Cortex of kidney (tissue), 1 donor: Measurements from ENCODE around the gene LIN28A.
"Not testable (repeated sequence)": the region's sequence is repeated elsewhere in the genome, so short reads cannot be mapped to it uniquely, and the experiment has no call there.

ENCODE experiments used
- DNase-seq: peaks from one replicate; lab custom pipeline; 2025; lab: John Stamatoyannopoulos, UW

The LIN28A gene

GRCh38 chr1:26410706-26411623 is at the start of gene LIN28A:
LIN28A (plus strand) TSS chr1:26410817; CDS start chr1:26410892, 75 bp downstream.
- DNase-seq = no peak

- no peak for DNase-seq
Observed at GRCh38 chr1:26361605-26362122, 49.0 kb upstream of the LIN28A start.

GRCh38 chr1:26362331-26362730 is 48.3 kb upstream of the LIN28A start:
- DNase-seq = no peak

GRCh38 chr1:26363549-26364448 is 46.8 kb upstream of the LIN28A start:
- DNase-seq = no peak

GRCh38 chr1:26364956-26365355 is 45.7 kb upstream of the LIN28A start:
- DNase-seq = no peak

GRCh38 chr1:26367441-26367840 is 43.2 kb upstream of the LIN28A start:
- DNase-seq = no peak

- no peak for DNase-seq
Observed at GRCh38 chr1:26368006-26368405, 42.6 kb upstream of the LIN28A start.

GRCh38 chr1:26368486-26368885 is 42.1 kb upstream of the LIN28A start:
- no peak for DNase-seq

- no peak for DNase-seq
Observed at GRCh38 chr1:26370591-26371382, 39.8 kb upstream of the LIN28A start.

- DNase-seq = no peak
Observed at GRCh38 chr1:26372039-26372438, 38.6 kb upstream of the LIN28A start.

- not testable (repeated sequence) for DNase-seq
Observed at GRCh38 chr1:26372611-26373010, 38.0 kb upstream of the LIN28A start, which contains the start of gene ZNF683. ZNF683 (minus strand) TSS chr1:26372750; CDS start chr1:26368571, 4,179 bp downstream.

GRCh38 chr1:26373281-26373680 is 37.3 kb upstream of the LIN28A start:
- DNase-seq = no peak

- no peak for DNase-seq
Observed at GRCh38 chr1:26373789-26374188, 36.8 kb upstream of the LIN28A start.

- DNase-seq = not testable (repeated sequence)
Observed at GRCh38 chr1:26374361-26374760, 36.3 kb upstream of the LIN28A start.

- no peak for DNase-seq
Observed at GRCh38 chr1:26375081-26375480, 35.5 kb upstream of the LIN28A start.

GRCh38 chr1:26376050-26376449 is 34.6 kb upstream of the LIN28A start:
- no peak for DNase-seq

GRCh38 chr1:26378088-26378878 is 32.3 kb upstream of the LIN28A start:
- DNase-seq = no peak

GRCh38 chr1:26378879-26379251 is 31.8 kb upstream of the LIN28A start:
- no peak for DNase-seq

- DNase-seq = no peak
Observed at GRCh38 chr1:26384076-26384475, 26.5 kb upstream of the LIN28A start.

- DNase-seq = not testable (repeated sequence)
Observed at GRCh38 chr1:26385063-26385462, 25.6 kb upstream of the LIN28A start.

GRCh38 chr1:26387447-26387846 is 23.2 kb upstream of the LIN28A start:
- no peak for DNase-seq
